ENCODE data around the gene TGM6. TPM values are rescaled to one million over a fixed set of nuclear protein-coding genes. Genes with fewer than 3 reads are reported as not detected.

TGM6 gene
- total RNA-seq, 4 donors from 2014 or later, result not detected

DNA sequence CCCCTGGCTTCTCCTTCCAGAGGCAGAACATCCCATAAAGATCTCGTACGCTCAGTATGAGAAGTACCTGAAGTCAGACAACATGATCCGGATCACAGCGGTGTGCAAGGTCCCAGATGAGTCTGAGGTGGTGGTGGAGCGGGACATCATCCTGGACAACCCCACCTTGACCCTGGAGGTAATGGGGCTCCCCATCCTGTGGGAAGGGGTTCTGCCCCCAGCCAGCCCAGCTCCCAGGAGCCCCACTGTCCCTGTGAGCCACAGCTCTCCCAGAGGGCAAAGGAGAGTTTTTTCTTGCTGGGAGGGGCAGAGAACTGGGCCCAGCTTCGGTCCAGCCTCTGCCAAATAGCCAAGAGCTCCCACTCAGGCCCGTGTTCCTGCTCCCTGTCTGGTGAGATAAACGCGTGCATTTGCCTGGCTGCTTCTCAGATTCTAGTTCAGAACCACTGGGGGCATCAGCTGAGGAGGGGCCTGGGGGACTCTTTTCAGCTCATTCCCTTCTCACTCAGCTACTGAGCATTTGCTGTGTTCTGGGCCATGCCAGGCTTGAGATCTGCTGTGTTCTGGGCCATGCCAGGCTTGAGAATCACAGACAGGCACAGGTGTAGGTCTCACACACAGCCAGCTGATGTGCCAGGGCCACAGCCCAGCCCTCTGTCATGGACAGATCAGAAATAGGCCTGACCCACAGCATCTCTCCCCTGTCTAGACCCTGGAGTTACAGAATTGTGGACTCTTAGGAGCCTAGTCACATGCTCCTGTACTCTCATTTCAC lies 45.4 kb upstream of the TGM6 start:
- no peaks in the 10 kb centered on the region for H3K9me3 ChIP-seq
- H3K27me3 ChIP-seq, result no peaks in the 10 kb centered on the region
- 81 to 84% methylated on average over 8 to 9 of the region's 9 CpGs for WGBS, 2 donors
- TF ChIP-seq, protein P1, sequence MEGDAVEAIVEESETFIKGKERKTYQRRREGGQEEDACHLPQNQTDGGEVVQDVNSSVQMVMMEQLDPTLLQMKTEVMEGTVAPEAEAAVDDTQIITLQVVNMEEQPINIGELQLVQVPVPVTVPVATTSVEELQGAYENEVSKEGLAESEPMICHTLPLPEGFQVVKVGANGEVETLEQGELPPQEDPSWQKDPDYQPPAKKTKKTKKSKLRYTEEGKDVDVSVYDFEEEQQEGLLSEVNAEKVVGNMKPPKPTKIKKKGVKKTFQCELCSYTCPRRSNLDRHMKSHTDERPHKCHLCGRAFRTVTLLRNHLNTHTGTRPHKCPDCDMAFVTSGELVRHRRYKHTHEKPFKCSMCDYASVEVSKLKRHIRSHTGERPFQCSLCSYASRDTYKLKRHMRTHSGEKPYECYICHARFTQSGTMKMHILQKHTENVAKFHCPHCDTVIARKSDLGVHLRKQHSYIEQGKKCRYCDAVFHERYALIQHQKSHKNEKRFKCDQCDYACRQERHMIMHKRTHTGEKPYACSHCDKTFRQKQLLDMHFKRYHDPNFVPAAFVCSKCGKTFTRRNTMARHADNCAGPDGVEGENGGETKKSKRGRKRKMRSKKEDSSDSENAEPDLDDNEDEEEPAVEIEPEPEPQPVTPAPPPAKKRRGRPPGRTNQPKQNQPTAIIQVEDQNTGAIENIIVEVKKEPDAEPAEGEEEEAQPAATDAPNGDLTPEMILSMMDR (IDR thresholded peaks at IDR 0.05), result no peak
- TF ChIP-seq POLR2A (IDR thresholded peaks at IDR 0.05), result no peak
- DNase-seq, result no peak
- H3K36me3 ChIP-seq, result no peaks in the 10 kb centered on the region
- intact Hi-C loops (cut with DNase I), result no loop called here
- H3K4me1 ChIP-seq, result no peaks in the 10 kb centered on the region
- H3K27ac ChIP-seq, result no peak overlapping the region
- H3K4me3 ChIP-seq (replicated peaks in 1 of 3), result no peak overlapping the region

DNA sequence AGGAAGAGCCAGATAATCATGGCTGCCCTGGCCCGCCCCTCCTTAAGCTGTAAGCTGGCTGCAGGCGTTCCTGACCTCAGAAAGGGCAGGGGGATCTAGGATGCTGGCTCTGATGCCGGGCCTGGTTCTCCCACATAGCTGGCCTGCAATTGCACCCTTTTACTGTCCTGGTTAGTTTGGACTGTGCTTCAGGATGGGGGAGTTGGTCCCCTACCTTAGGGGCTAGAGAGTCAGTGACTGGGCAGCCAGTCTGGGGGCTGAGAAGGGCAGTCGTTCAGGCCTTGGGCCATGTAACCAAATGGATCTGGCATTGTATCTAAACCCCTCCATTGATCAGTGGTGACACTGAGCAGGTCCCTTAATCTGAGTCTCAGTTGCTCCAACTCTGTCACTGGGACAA lies 44.2 kb upstream of the TGM6 start:
- H3K27me3 ChIP-seq, result no peaks in the 10 kb centered on the region
- 85 to 92% methylated on average over 2 to 3 of the region's 4 CpGs for WGBS, 2 donors
- no peak overlapping the region for H3K4me3 ChIP-seq (replicated peaks in 1 of 3)
- H3K9me3 ChIP-seq, result no peaks in the 10 kb centered on the region
- H3K27ac ChIP-seq, result no peak overlapping the region
- DNase-seq, result no peak
- H3K36me3 ChIP-seq, result no peaks in the 10 kb centered on the region
- no peaks in the 10 kb centered on the region for H3K4me1 ChIP-seq
- intact Hi-C loops (cut with DNase I), result no loop called here
- TF ChIP-seq, protein P1 (IDR thresholded peaks at IDR 0.05), result no peak
- TF ChIP-seq POLR2A (IDR thresholded peaks at IDR 0.05), result no peak

DNA sequence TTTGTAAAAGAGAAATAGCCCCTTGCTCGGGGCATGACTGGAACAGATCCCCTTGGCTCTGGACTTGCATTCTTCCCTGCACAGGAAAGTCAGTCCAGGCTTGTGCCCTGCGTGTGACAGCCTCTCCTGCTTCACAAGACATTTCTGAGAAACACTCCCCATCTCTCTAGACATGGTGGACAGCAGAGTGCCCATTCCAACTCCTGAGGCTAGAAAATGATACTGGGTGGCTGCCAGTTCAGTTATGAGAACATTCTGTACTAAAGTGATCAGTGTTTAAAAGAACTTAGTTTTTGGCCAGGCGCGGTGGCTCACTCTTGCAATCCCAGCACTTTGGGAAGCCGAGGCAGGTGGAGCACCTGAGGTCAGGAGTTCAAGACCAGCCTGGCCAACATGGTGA lies 43.6 kb upstream of the TGM6 start:
- TF ChIP-seq, protein P1 (IDR thresholded peaks at IDR 0.05), result no peak
- no peak for TF ChIP-seq POLR2A (IDR thresholded peaks at IDR 0.05)
- Histone ChIP-seq H3K27me3 (no peaks in the 10 kb centered on the region), H3K27ac (no peak overlapping the region), H3K36me3 (no peaks in the 10 kb centered on the region), H3K9me3 (no peaks in the 10 kb centered on the region), H3K4me1 (no peaks in the 10 kb centered on the region), H3K4me3 (replicated peaks in 1 of 3) (no peak overlapping the region)
- intact Hi-C loops (cut with DNase I), result no loop called here
- WGBS, 2 donors, result 79 to 89% methylated on average over 5 of the region's 5 CpGs
- no peak for DNase-seq

DNA sequence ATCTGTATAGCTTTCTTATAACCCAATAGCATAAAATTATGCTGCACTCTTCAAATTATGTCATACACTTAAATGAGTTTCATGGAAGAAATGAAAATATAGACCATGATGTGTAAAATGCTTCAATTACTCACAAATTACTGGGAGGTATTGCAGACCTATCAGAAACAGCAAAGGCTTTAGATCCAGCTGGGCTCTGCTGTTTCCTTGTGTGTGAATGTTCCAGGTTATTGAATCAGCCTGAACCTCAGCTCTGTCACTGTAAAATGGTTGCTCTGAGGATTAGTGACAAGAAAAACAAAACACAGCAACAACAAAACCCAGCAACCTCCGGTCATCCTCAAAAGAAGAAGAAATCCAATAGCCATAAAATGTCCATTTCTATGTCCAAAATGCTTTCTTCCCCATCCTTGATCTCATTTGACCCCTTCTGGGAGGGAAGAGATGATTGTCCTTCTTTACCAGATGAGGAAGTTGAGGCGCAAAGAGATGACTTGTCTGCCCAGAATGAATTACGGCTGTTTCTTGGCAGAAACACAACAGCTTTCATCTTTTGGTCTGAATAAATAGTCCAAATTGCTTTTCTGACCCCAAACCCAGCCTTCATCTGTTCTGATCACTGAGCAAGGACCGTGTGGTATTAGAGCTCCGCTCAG lies 42.2 kb upstream of the TGM6 start:
- WGBS, 2 donors, result 65 to 71% methylated on average over 5 of the region's 5 CpGs

More for the DNA sequence above, 42.2 kb upstream of the TGM6 start:
- no peak for TF ChIP-seq POLR2A (IDR thresholded peaks at IDR 0.05)
- TF ChIP-seq, protein P1 (IDR thresholded peaks at IDR 0.05), result no peak
- Histone ChIP-seq H3K4me1 (no peaks in the 10 kb centered on the region), H3K9me3 (no peaks in the 10 kb centered on the region), H3K36me3 (no peaks in the 10 kb centered on the region), H3K27ac (no peak overlapping the region), H3K27me3 (no peaks in the 10 kb centered on the region), H3K4me3 (replicated peaks in 1 of 3) (no peak overlapping the region)
- intact Hi-C loops (cut with DNase I), result no loop called here
- no peak for DNase-seq
